Muscle of leg (tissue), 11 donors: Measurements from ENCODE around the gene GRK4. TPM values are rescaled to one million over a fixed set of nuclear protein-coding genes. Genes with fewer than 3 reads are reported as not detected.

ENCODE experiments used
- DNase-seq: peaks from one replicate; pipeline ENCODE4 v3.0.0; 2013
- H3K27ac ChIP-seq: one replicate; pipeline ENCODE4 v1.5.1; 2013; ENCODE audit warnings: mild to moderate bottlenecking, low read length, control low read depth
- H3K27me3 ChIP-seq: one replicate; pipeline ENCODE4 v1.6.1; 2013; ENCODE audit warnings: low read length; ENCODE audit not compliant: control insufficient read depth, insufficient read depth
- H3K36me3 ChIP-seq: one replicate; pipeline ENCODE4 v1.6.1; 2013; ENCODE audit warnings: low read length; ENCODE audit not compliant: control insufficient read depth, insufficient read depth
- H3K4me1 ChIP-seq: one replicate; pipeline ENCODE4 v1.6.1; 2013; ENCODE audit warnings: low read length; ENCODE audit not compliant: control insufficient read depth, insufficient read depth
- H3K4me3 ChIP-seq: one replicate; pipeline ENCODE4 v1.5.1; 2013; ENCODE audit warnings: low read length, control low read depth
- H3K9me3 ChIP-seq: replicated peaks from 2 replicates; pipeline ENCODE4 v1.6.1; 2013; ENCODE audit warnings: low read depth, low read length; ENCODE audit not compliant: control insufficient read depth
- WGBS: methylation state at CpG from one replicate; pipeline ENCODE4 v1.1.5; 2013; ENCODE audit warnings: missing lambda C conversion rate; ENCODE audit not compliant: insufficient coverage; 5-methylcytosine and 5-hydroxymethylcytosine counted together
- polyA plus RNA-seq, 8 donors: library from polyadenylated mRNA; unstranded; fragments of 120-200 nt; gene quantifications; one replicate each; pipeline versions ENCODE4 v1.2.1 to v1.2.3, GENCODE V29; 2013; ENCODE audit warnings: inconsistent platforms in 1 of 8, low replicate concordance in 1 of 8; ENCODE audit not compliant: insufficient read length in 8 of 8, insufficient read depth in 1 of 8
- total RNA-seq: library from RNA; stranded (reverse); fragments of 120-200 nt; gene quantifications from one replicate; pipeline ENCODE4 v1.2.4, GENCODE V29; 2013

Gene GRK4
- total and polyA plus RNA-seq, 9 donors: 6.7 to 16.1 (median 8.8) TPM

- WGBS: 93% methylated on average over 4 of the region's 6 CpGs
- no peaks in the 10 kb centered on the region for H3K4me1 ChIP-seq
- peaks cover 4% of the 10 kb centered on the region for H3K36me3 ChIP-seq
Measured at GRCh38 chr4:3082925-3083515, 119.6 kb downstream of the GRK4 start.

GRCh38 chr4:3083732-3084131 lies 120.4 kb downstream of the GRK4 start:
- WGBS: 33% methylated on average over 1 of the region's 1 CpG
- H3K9me3 ChIP-seq: no peaks in the 10 kb centered on the region
- H3K27me3 ChIP-seq: no peaks in the 10 kb centered on the region
- no peak overlapping the region for H3K4me3 ChIP-seq
- no peak for DNase-seq
- peaks cover 4% of the 10 kb centered on the region for H3K36me3 ChIP-seq
- H3K4me1 ChIP-seq: no peaks in the 10 kb centered on the region
- H3K27ac ChIP-seq: no peak overlapping the region

More at GRCh38 chr4:3082925-3083515, 119.6 kb downstream of the GRK4 start:
- H3K9me3 ChIP-seq: no peaks in the 10 kb centered on the region
- no peak for DNase-seq
- H3K27me3 ChIP-seq: no peaks in the 10 kb centered on the region
- H3K27ac ChIP-seq: no peak overlapping the region
- H3K4me3 ChIP-seq: no peak overlapping the region

- no peak for DNase-seq
- no peak overlapping the region for H3K27ac ChIP-seq
- H3K4me3 ChIP-seq: no peak overlapping the region
- no peaks in the 10 kb centered on the region for H3K9me3 ChIP-seq
- no peaks in the 10 kb centered on the region for H3K27me3 ChIP-seq
- WGBS: 96% methylated on average over 8 of the region's 10 CpGs
- H3K4me1 ChIP-seq: no peaks in the 10 kb centered on the region
- H3K36me3 ChIP-seq: peaks cover 4% of the 10 kb centered on the region
Measured at GRCh38 chr4:3085948-3086670, 122.7 kb downstream of the GRK4 start.

- H3K27me3 ChIP-seq: no peaks in the 10 kb centered on the region
- H3K4me3 ChIP-seq: no peak overlapping the region
- 88% methylated on average over 2 of the region's 4 CpGs for WGBS
- no peak for DNase-seq
- H3K9me3 ChIP-seq: no peaks in the 10 kb centered on the region
- H3K36me3 ChIP-seq: peaks cover 4% of the 10 kb centered on the region
- no peak overlapping the region for H3K27ac ChIP-seq
- H3K4me1 ChIP-seq: no peaks in the 10 kb centered on the region
Measured at GRCh38 chr4:3087115-3087797, 123.9 kb downstream of the GRK4 start.

Other genes starting within 250 kb of the GRK4 start
- gene TNIP2, start 207.2 kb upstream of the GRK4 start, total RNA-seq: 15.7 TPM
- gene TNIP2, start 207.2 kb upstream of the GRK4 start, polyA plus RNA-seq: 10 to 100 TPM; 16.4 to 19.6 (median 17.7) TPM
- 23.5 TPM for gene SH3BP2, start 170.5 kb upstream of the GRK4 start, total RNA-seq
- gene SH3BP2, start 170.5 kb upstream of the GRK4 start, polyA plus RNA-seq: 10 to 100 TPM; 20.9 to 34.8 (median 28.6) TPM
- gene ADD1, start 119.7 kb upstream of the GRK4 start, total RNA-seq: 177 TPM
- 100 to 1,000 TPM; 165 to 216 (median 176) TPM for gene ADD1, start 119.7 kb upstream of the GRK4 start, polyA plus RNA-seq
- gene NOP14, start 165 bp upstream of the GRK4 start, total RNA-seq: 12.1 TPM
- 10 to 100 TPM; 23.0 to 27.6 (median 25.3) TPM for gene NOP14, start 165 bp upstream of the GRK4 start, polyA plus RNA-seq
- gene HTT-AS, start 111.0 kb downstream of the GRK4 start, total RNA-seq: not detected
- gene HTT-AS, start 111.0 kb downstream of the GRK4 start, polyA plus RNA-seq: under 1 TPM in 1 of 8 donors, not detected in 7; 0.30 TPM
- 22.2 TPM for gene HTT, start 111.1 kb downstream of the GRK4 start, total RNA-seq
- 10 to 100 TPM; 16.5 to 29.6 (median 22.9) TPM for gene HTT, start 111.1 kb downstream of the GRK4 start, polyA plus RNA-seq